ENCODE measurements around the gene FRS3. TPM values are rescaled to one million over a fixed set of nuclear protein-coding genes. Genes with fewer than 3 reads are reported as not detected.
A peak's percentile ranks its signal among the peaks of the same experiment; 100 is the strongest.

The FRS3 gene
- total and polyA plus RNA-seq, 9 of the 15 experiments (the other 6 are each of a cell fraction or from before 2014, with no cell fraction given) = 0.03 to 3.7 (median 1.6) TPM

GRCh38 chr6:41779788-41780550 is at the start of gene FRS3 (continued):
- peak; percentile 89 for TF ChIP-seq RBBP5 (IDR thresholded peaks at IDR 0.05; ENCODE audit: borderline replicate concordance, insufficient read depth, low read length, poor library complexity, severe bottlenecking)
- TF ChIP-seq XRCC4 (IDR thresholded peaks at IDR 0.05; ENCODE audit: extremely low read depth, insufficient read depth, insufficient read length) = no peak
- no peak for TF ChIP-seq ZNF316 (IDR thresholded peaks at IDR 0.05)
- no peak for TF ChIP-seq CBFA2T2 (conservative IDR thresholded peaks at IDR 0.05)
- TF ChIP-seq GATAD2A (IDR thresholded peaks at IDR 0.05) = peak; percentile 46; the same call in 1 of the 2 replicates
- TF ChIP-seq RNF2 (IDR thresholded peaks at IDR 0.05) = 0 out of 2 replicates have a peak, but pooled peaks have one; percentile 69
- TF ChIP-seq, protein P1, sequence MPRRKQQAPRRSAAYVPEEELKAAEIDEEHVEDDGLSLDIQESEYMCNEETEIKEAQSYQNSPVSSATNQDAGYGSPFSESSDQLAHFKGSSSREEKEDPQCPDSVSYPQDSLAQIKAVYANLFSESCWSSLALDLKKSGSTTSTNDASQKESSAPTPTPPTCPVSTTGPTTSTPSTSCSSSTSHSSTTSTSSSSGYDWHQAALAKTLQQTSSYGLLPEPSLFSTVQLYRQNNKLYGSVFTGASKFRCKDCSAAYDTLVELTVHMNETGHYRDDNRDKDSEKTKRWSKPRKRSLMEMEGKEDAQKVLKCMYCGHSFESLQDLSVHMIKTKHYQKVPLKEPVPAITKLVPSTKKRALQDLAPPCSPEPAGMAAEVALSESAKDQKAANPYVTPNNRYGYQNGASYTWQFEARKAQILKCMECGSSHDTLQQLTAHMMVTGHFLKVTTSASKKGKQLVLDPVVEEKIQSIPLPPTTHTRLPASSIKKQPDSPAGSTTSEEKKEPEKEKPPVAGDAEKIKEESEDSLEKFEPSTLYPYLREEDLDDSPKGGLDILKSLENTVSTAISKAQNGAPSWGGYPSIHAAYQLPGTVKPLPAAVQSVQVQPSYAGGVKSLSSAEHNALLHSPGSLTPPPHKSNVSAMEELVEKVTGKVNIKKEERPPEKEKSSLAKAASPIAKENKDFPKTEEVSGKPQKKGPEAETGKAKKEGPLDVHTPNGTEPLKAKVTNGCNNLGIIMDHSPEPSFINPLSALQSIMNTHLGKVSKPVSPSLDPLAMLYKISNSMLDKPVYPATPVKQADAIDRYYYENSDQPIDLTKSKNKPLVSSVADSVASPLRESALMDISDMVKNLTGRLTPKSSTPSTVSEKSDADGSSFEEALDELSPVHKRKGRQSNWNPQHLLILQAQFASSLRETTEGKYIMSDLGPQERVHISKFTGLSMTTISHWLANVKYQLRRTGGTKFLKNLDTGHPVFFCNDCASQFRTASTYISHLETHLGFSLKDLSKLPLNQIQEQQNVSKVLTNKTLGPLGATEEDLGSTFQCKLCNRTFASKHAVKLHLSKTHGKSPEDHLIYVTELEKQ (CRISPR knock-in tag; IDR thresholded peaks at IDR 0.05) = no peak
- peak; percentile 99 for TF ChIP-seq SP1 (CRISPR knock-in tag; IDR thresholded peaks at IDR 0.05)
- TF ChIP-seq, protein P2, sequence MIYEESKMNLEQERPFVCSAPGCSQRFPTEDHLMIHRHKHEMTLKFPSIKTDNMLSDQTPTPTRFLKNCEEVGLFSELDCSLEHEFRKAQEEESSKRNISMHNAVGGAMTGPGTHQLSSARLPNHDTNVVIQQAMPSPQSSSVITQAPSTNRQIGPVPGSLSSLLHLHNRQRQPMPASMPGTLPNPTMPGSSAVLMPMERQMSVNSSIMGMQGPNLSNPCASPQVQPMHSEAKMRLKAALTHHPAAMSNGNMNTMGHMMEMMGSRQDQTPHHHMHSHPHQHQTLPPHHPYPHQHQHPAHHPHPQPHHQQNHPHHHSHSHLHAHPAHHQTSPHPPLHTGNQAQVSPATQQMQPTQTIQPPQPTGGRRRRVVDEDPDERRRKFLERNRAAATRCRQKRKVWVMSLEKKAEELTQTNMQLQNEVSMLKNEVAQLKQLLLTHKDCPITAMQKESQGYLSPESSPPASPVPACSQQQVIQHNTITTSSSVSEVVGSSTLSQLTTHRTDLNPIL (CRISPR knock-in tag; IDR thresholded peaks at IDR 0.05) = no peak
- TF ChIP-seq EP300 (IDR thresholded peaks at IDR 0.05; ENCODE audit: low read length) = peak; percentile 44
- no peak for TF ChIP-seq SAP30 (IDR thresholded peaks at IDR 0.05; ENCODE audit: borderline replicate concordance, insufficient read depth, low read depth, low read length, poor library complexity, severe bottlenecking)
- peak; percentile 92 for TF ChIP-seq PCBP1 (IDR thresholded peaks at IDR 0.05; ENCODE audit: low read depth, low read length, poor library complexity, severe bottlenecking)
- TF ChIP-seq, protein P3, sequence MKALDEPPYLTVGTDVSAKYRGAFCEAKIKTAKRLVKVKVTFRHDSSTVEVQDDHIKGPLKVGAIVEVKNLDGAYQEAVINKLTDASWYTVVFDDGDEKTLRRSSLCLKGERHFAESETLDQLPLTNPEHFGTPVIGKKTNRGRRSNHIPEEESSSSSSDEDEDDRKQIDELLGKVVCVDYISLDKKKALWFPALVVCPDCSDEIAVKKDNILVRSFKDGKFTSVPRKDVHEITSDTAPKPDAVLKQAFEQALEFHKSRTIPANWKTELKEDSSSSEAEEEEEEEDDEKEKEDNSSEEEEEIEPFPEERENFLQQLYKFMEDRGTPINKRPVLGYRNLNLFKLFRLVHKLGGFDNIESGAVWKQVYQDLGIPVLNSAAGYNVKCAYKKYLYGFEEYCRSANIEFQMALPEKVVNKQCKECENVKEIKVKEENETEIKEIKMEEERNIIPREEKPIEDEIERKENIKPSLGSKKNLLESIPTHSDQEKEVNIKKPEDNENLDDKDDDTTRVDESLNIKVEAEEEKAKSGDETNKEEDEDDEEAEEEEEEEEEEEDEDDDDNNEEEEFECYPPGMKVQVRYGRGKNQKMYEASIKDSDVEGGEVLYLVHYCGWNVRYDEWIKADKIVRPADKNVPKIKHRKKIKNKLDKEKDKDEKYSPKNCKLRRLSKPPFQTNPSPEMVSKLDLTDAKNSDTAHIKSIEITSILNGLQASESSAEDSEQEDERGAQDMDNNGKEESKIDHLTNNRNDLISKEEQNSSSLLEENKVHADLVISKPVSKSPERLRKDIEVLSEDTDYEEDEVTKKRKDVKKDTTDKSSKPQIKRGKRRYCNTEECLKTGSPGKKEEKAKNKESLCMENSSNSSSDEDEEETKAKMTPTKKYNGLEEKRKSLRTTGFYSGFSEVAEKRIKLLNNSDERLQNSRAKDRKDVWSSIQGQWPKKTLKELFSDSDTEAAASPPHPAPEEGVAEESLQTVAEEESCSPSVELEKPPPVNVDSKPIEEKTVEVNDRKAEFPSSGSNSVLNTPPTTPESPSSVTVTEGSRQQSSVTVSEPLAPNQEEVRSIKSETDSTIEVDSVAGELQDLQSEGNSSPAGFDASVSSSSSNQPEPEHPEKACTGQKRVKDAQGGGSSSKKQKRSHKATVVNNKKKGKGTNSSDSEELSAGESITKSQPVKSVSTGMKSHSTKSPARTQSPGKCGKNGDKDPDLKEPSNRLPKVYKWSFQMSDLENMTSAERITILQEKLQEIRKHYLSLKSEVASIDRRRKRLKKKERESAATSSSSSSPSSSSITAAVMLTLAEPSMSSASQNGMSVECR (CRISPR knock-in tag; IDR thresholded peaks at IDR 0.05) = peak; percentile 91
- no peak for TF ChIP-seq ZNF655 (CRISPR knock-in tag; IDR thresholded peaks at IDR 0.05)
- TF ChIP-seq ZZZ3 (IDR thresholded peaks at IDR 0.05) = no peak
- TF ChIP-seq CHD4 (IDR thresholded peaks at IDR 0.05; ENCODE audit: insufficient read depth, insufficient replicate concordance, low read depth, low read length, poor library complexity, severe bottlenecking) = peak; percentile 2

Data from K562 (cell line).